ENCODE data around the gene GRM4. TPM values are rescaled to one million over a fixed set of nuclear protein-coding genes. Genes with fewer than 3 reads are reported as not detected.

GRM4 gene
- total and polyA plus RNA-seq, 9 of the 15 experiments (the other 6 are each of a cell fraction or from before 2014, with no cell fraction given), result 0.18 TPM; not detected in 8

GRCh38 chr6:34046617-34047016 is 99.3 kb downstream of the GRM4 start:
- Histone ChIP-seq H4K20me1 (replicated peaks; ENCODE audit: control insufficient read depth, insufficient read depth, low read length) (no peaks in the 10 kb centered on the region; the same call in none of the 2 replicates), H3K4me3 (no peak overlapping the region), H3K36me3 (ENCODE audit: control insufficient read depth, insufficient read depth, low read length) (no peaks in the 10 kb centered on the region), H3K79me2 (ENCODE audit: control insufficient read depth, insufficient read depth, low read length) (no peaks in the 10 kb centered on the region), H3K27me3 (ENCODE audit: control insufficient read depth in 2 of 2, insufficient read depth in 2 of 2, low read length in 2 of 2) (peaks cover 7 to 51% of the 10 kb centered on the region in 2 experiments), H3K4me1 (replicated peaks in 1 of 2; ENCODE audit: control insufficient read depth in 2 of 2, insufficient read depth in 2 of 2, low read length in 2 of 2) (no peaks in the 10 kb centered on the region), H3K9me3 (replicated peaks; ENCODE audit: control insufficient read depth, insufficient read depth, low read depth, low read length) (no peaks in the 10 kb centered on the region; the same call in 1 of the 2 replicates), H3K9ac (ENCODE audit: insufficient read depth in 1 of 2, low read depth in 2 of 2, low read length in 2 of 2) (no peak overlapping the region), H3K4me2 (ENCODE audit: insufficient read depth, low read length) (no peak overlapping the region), H2AFZ (ENCODE audit: low read depth, low read length) (no peak overlapping the region), H3K9me1 (ENCODE audit: control insufficient read depth, insufficient read depth, low read length) (no peaks in the 10 kb centered on the region), H3K27ac (ENCODE audit: extremely low read depth, low read depth, low read length) (no peak overlapping the region)
- in situ Hi-C loops (cut with MboI) (no loop called here), intact Hi-C loops (cut with micrococcal nuclease) (no loop called here)
- ATAC-seq (no peak), FAIRE-seq (no peak), DNase-seq (ENCODE audit: extremely low read depth in 1 of 4, low spot score in 3 of 4) (no peak)
- 0% methylated on average over 5 of the region's 5 CpGs for WGBS (ENCODE audit: insufficient coverage, low coverage, missing lambda C conversion rate)
- POLR2A ChIA-PET, result no interaction called here
- BruUV-seq (replicated peaks), result no TSS peak
- CTCF ChIA-PET (ENCODE audit: low intra/inter-chr PET ratio), result no interaction called here
- TF ChIP-seq ZNF263 (CRISPR knock-in tag; IDR thresholded peaks at IDR 0.05; ENCODE audit: borderline replicate concordance) (no peak), ZNF133 (CRISPR knock-in tag; IDR thresholded peaks at IDR 0.05) (no peak), RBM14 (IDR thresholded peaks at IDR 0.05; ENCODE audit: borderline replicate concordance, insufficient read depth, low read depth, low read length) (no peak), CHD7 (IDR thresholded peaks at IDR 0.05; ENCODE audit: low read depth, low read length) (no peak), ZBTB49 (CRISPR knock-in tag; IDR thresholded peaks at IDR 0.05; ENCODE audit: borderline replicate concordance) (no peak), TRIM25 (IDR thresholded peaks at IDR 0.05; ENCODE audit: borderline replicate concordance) (no peak), PHF20 (IDR thresholded peaks at IDR 0.05; ENCODE audit: partially characterized antibody) (no peak)
